SK-N-SH (cell line): ENCODE results near the gene COL15A1. TPM values are rescaled to one million over a fixed set of nuclear protein-coding genes. Genes with fewer than 3 reads are reported as not detected.

Experiments
- CTCF ChIA-PET: fragments of 300-600, 350-600 bp; formaldehyde crosslinking; extraction: SDS; loops from one replicate; lab custom pipeline; 2021; lab: Yijun Ruan, JAX
- POLR2A ChIA-PET: fragments of 350-600 bp; sonication (Branson Sonifier 250); formaldehyde crosslinking; extraction: SDS; loops from one replicate; lab custom pipeline; 2020; ENCODE audit warnings: antibody characterized with exemption, inconsistent platforms; lab: Yijun Ruan, JAX
- DNase-seq: peaks from one replicate; pipeline ENCODE4 v3.0.0; 2012
- H2AFZ ChIP-seq: fragments of 200-600 bp; sonication (generic); 2 replicates; pipeline ENCODE4 v1.8.1; 2016; ENCODE audit warnings: antibody characterized with exemption, mild to moderate bottlenecking, low read depth
- H3F3A ChIP-seq: fragments of 200-600 bp; sonication (generic); replicated peaks from 2 replicates; pipeline ENCODE3; 2016; ENCODE audit warnings: antibody characterized with exemption, mild to moderate bottlenecking; ENCODE audit not compliant: insufficient read depth
- H3K27ac ChIP-seq, 2 experiments: fragments of 200-500 bp in 1 of 2; fragments of 200-600 bp in 1 of 2; sonication (Bioruptor generic) in 1 of 2; sonication (generic), shearing (Covaris generic) in 1 of 2; 2 replicates each; pipeline versions ENCODE4 v1.5.1 to v1.6.1; 2014 to 2016; ENCODE audit warnings: low read depth in 2 of 2, inconsistent platforms in 1 of 2, low read length in 1 of 2, mild to moderate bottlenecking in 1 of 2, mixed read lengths in 1 of 2
- H3K27me3 ChIP-seq: fragments of 200-600 bp; sonication (generic), shearing (Covaris generic); 2 replicates; pipeline ENCODE4 v1.6.1; 2016; ENCODE audit warnings: mixed run types; ENCODE audit not compliant: insufficient read depth
- H3K36me3 ChIP-seq, 2 experiments: fragments of 200-500 bp in 1 of 2; fragments of 200-600 bp in 1 of 2; sonication (Bioruptor generic) in 1 of 2; sonication (generic) in 1 of 2; replicated peaks in 1 of 2; 2 replicates each; pipeline versions ENCODE3 to v1.5.1; 2014 to 2016; ENCODE audit warnings: low read length in 1 of 2, mild to moderate bottlenecking in 1 of 2; ENCODE audit not compliant: insufficient read depth in 2 of 2, control insufficient read depth in 1 of 2
- H3K4me1 ChIP-seq, 2 experiments: fragments of 200-500 bp in 1 of 2; fragments of 200-600 bp in 1 of 2; sonication (Bioruptor generic) in 1 of 2; sonication (generic), shearing (Covaris generic) in 1 of 2; 2 replicates each; pipeline versions ENCODE4 v1.5.1 to v1.6.1; 2014 to 2016; ENCODE audit warnings: low read depth in 1 of 2, low read length in 1 of 2, mixed run types in 1 of 2; ENCODE audit not compliant: insufficient read depth in 2 of 2, control insufficient read depth in 1 of 2
- H3K4me2 ChIP-seq: fragments of 200-600 bp; sonication (generic), shearing (Covaris generic); 2 replicates; pipeline ENCODE4 v1.6.1; 2017; ENCODE audit warnings: mixed run types
- H3K4me3 ChIP-seq, 2 experiments: fragments of 200-500 bp in 1 of 2; fragments of 200-600 bp in 1 of 2; sonication (Bioruptor generic) in 1 of 2; sonication (generic), shearing (Covaris generic) in 1 of 2; 2 replicates each; pipeline versions ENCODE4 v1.5.1 to v1.8.1; 2014 to 2016; ENCODE audit warnings: low read depth in 2 of 2, inconsistent platforms in 1 of 2, low read length in 1 of 2, mild to moderate bottlenecking in 1 of 2, mixed read lengths in 1 of 2, moderate library complexity in 1 of 2
- H3K79me2 ChIP-seq: fragments of 200-600 bp; sonication (generic); 2 replicates; pipeline ENCODE4 v1.8.1; 2017; ENCODE audit warnings: mild to moderate bottlenecking; ENCODE audit not compliant: insufficient read depth
- H3K9ac ChIP-seq: fragments of 200-600 bp; sonication (generic); 2 replicates; pipeline ENCODE4 v1.6.1; 2017; ENCODE audit warnings: mixed run types
- H3K9me2 ChIP-seq: fragments of 200-600 bp; sonication (generic); 2 replicates; pipeline ENCODE4 v1.6.1; 2017; ENCODE audit warnings: mixed run types
- H3K9me3 ChIP-seq: fragments of 200-600 bp; sonication (generic); 2 replicates; pipeline ENCODE4 v1.6.1; 2017; ENCODE audit warnings: mixed run types, mild to moderate bottlenecking, moderate library complexity
- H4K20me1 ChIP-seq: fragments of 200-600 bp; sonication (generic); 2 replicates; pipeline ENCODE4 v1.6.1; 2017; ENCODE audit warnings: mild to moderate bottlenecking, mixed run types; ENCODE audit not compliant: insufficient read depth
- CHD2 ChIP-seq: fragments of 150-350 bp; IDR thresholded peaks from 2 replicates; pipeline ENCODE4 v1.6.1; 2018; ENCODE audit warnings: low read length; ENCODE audit not compliant: partially characterized antibody
- ELF1 ChIP-seq: IDR thresholded peaks from 2 replicates; pipeline ENCODE4 v1.4.0; 2012
- EP300 ChIP-seq, 2 experiments: IDR thresholded peaks; 2 replicates each; pipeline versions ENCODE4 v1.4.0 to v1.6.1; 2012; ENCODE audit warnings: borderline replicate concordance in 1 of 2, low read depth in 1 of 2, low read length in 1 of 2
- EZH2phosphoT487 ChIP-seq: fragments of 200-600 bp; sonication (generic); IDR thresholded peaks from 2 replicates; pipeline ENCODE4 v1.6.1; 2017; ENCODE audit warnings: low read depth, mixed run types, mild to moderate bottlenecking, antibody characterized with exemption, moderate library complexity, borderline replicate concordance
- FOSL2 ChIP-seq: IDR thresholded peaks from 2 replicates; pipeline ENCODE4 v1.4.0; 2012; ENCODE audit warnings: low read depth, mild to moderate bottlenecking, moderate library complexity, borderline replicate concordance
- FOXJ3 ChIP-seq: sonication (generic); formaldehyde crosslinking; IDR thresholded peaks from 2 replicates; pipeline ENCODE4 v1.5.1; 2020; ENCODE audit warnings: mild to moderate bottlenecking, missing genetic modification reagents
- FOXM1 ChIP-seq: IDR thresholded peaks from 2 replicates; pipeline ENCODE4 v1.4.0; 2012; ENCODE audit warnings: low read depth, mild to moderate bottlenecking
- JUND ChIP-seq: IDR thresholded peaks from 2 replicates; pipeline ENCODE4 v1.4.0; 2012
- MAX ChIP-seq: IDR thresholded peaks from 2 replicates; pipeline ENCODE4 v1.4.0; 2012; ENCODE audit warnings: low read depth
- MXI1 ChIP-seq: IDR thresholded peaks from 2 replicates; pipeline ENCODE4 v1.6.1; 2012; ENCODE audit warnings: mild to moderate bottlenecking, low read depth, low read length, improper control_type of control experiment
- PBX3 ChIP-seq: IDR thresholded peaks from 2 replicates; pipeline ENCODE4; 2012
- RAD21 ChIP-seq: IDR thresholded peaks from 2 replicates; pipeline ENCODE4 v1.6.1; 2012; ENCODE audit warnings: mild to moderate bottlenecking, low read length
- RCOR1 ChIP-seq: fragments of 150-350 bp; IDR thresholded peaks from 2 replicates; pipeline ENCODE4 v1.6.1; 2017; ENCODE audit warnings: antibody characterized with exemption, low read length
- REST ChIP-seq: IDR thresholded peaks from 2 replicates; pipeline ENCODE4 v1.6.1; 2012; ENCODE audit warnings: mild to moderate bottlenecking, low read depth, low read length, moderate library complexity
- RFX5 ChIP-seq: IDR thresholded peaks from 2 replicates; pipeline ENCODE4 v1.6.1; 2012; ENCODE audit warnings: mild to moderate bottlenecking, improper control_type of control experiment, low read length
- SMC3 ChIP-seq: IDR thresholded peaks from 2 replicates; pipeline ENCODE4 v1.6.1; 2012; ENCODE audit warnings: low read depth, low read length, improper control_type of control experiment
- TAF1 ChIP-seq: IDR thresholded peaks from 2 replicates; pipeline ENCODE4 v1.6.1; 2012; ENCODE audit warnings: low read depth, mild to moderate bottlenecking, low read length, moderate library complexity, borderline replicate concordance
- TCF12 ChIP-seq: IDR thresholded peaks from 2 replicates; pipeline ENCODE4 v1.4.0; 2012
- TEAD4 ChIP-seq: IDR thresholded peaks from 2 replicates; pipeline ENCODE4 v1.4.0; 2012; ENCODE audit warnings: mild to moderate bottlenecking, borderline replicate concordance; ENCODE audit not compliant: insufficient read depth
- USF1 ChIP-seq: IDR thresholded peaks from 2 replicates; pipeline ENCODE4 v1.4.0; 2012; ENCODE audit warnings: low read depth, borderline replicate concordance
- YY1 ChIP-seq: IDR thresholded peaks from 2 replicates; pipeline ENCODE4 v1.4.0; 2012; ENCODE audit warnings: low read depth, mild to moderate bottlenecking
- WGBS: methylation state at CpG from one replicate; pipeline ENCODE4 v1.1.6; 2017; ENCODE audit warnings: low lambda C conversion rate; 5-methylcytosine and 5-hydroxymethylcytosine counted together
- polyA plus RNA-seq, 3 experiments: library from polyadenylated mRNA; depleted of rRNA; stranded (reverse); fragments of >200 nt; gene quantifications; 2 replicates each; pipeline ENCODE4 v1.2.3, GENCODE V29; 2012

Gene COL15A1
- polyA plus RNA-seq, 1 of the 3 experiments (the other 2 are of a cell fraction), result 0.84 TPM

GRCh38 chr9:99112750-99113413 lies 169.2 kb downstream of the COL15A1 start (continued):
- TF ChIP-seq CHD2 (no peak), RAD21 (no peak)

GRCh38 chr9:99113414-99114048 lies 169.8 kb downstream of the COL15A1 start:
- H2AFZ ChIP-seq, result no peak overlapping the region
- peaks cover 76% of the 10 kb centered on the region for H4K20me1 ChIP-seq
- no peaks in the 10 kb centered on the region for H3K9me2 ChIP-seq
- no peak for TF ChIP-seq JUND
- no peak for TF ChIP-seq EZH2phosphoT487
- TF ChIP-seq FOXJ3 (CRISPR knock-in tag), result no peak
- no peak for TF ChIP-seq FOSL2
- no peak for TF ChIP-seq TCF12
- DNase-seq, result no peak
- H3K27me3 ChIP-seq, result no peaks in the 10 kb centered on the region
- POLR2A ChIA-PET, result no interaction called here
- 77% methylated on average over 2 of the region's 2 CpGs for WGBS
- no peak overlapping the region for H3K4me2 ChIP-seq
- H3K4me1 ChIP-seq, result peaks cover 0 to 2% of the 10 kb centered on the region in 2 experiments; a peak in 2 of 4 replicates
- H3K4me3 ChIP-seq, result no peak overlapping the region
- H3F3A ChIP-seq, result peaks cover 10% of the 10 kb centered on the region
- no peak overlapping the region; a peak in 1 of 4 replicates for H3K27ac ChIP-seq
- H3K36me3 ChIP-seq, result no peaks in the 10 kb centered on the region
- no peak overlapping the region for H3K9ac ChIP-seq
- no peaks in the 10 kb centered on the region for H3K9me3 ChIP-seq
- CTCF ChIA-PET, result interaction anchor here (0.8 to 1.5 kb wide), 2 partner anchors 10 to 34 kb away, joined by 4 to 6 read pairs; no protein-coding TSS in a partner anchor
- H3K79me2 ChIP-seq, result peaks cover 97% of the 10 kb centered on the region

- no peaks in the 10 kb centered on the region for H3K27me3 ChIP-seq
- no peak overlapping the region for H3K9ac ChIP-seq
- H2AFZ ChIP-seq, result no peak overlapping the region
- H3K36me3 ChIP-seq, result no peaks in the 10 kb centered on the region
- H3K79me2 ChIP-seq, result peaks cover 97% of the 10 kb centered on the region
- H3K4me2 ChIP-seq, result no peak overlapping the region
- DNase-seq, result no peak
- H3F3A ChIP-seq, result peaks cover 10% of the 10 kb centered on the region
- H3K4me3 ChIP-seq, result no peak overlapping the region
- H4K20me1 ChIP-seq, result peaks cover 75% of the 10 kb centered on the region
- no peak for TF ChIP-seq SMC3
- no peak for TF ChIP-seq JUND
- TF ChIP-seq MXI1, result no peak
- TF ChIP-seq REST, result no peak
- TF ChIP-seq ELF1, result no peak
- TF ChIP-seq TEAD4, result no peak
- TF ChIP-seq FOSL2, result no peak
- no peak for TF ChIP-seq EP300 (IDR thresholded peaks at IDR 0.05; ENCODE audit: borderline replicate concordance in 1 of 2, low read depth in 1 of 2, low read length in 1 of 2)
- TF ChIP-seq PBX3, result no peak
- no peak for TF ChIP-seq RFX5
- no peak for TF ChIP-seq MAX
- no peak for TF ChIP-seq FOXM1
- no peak for TF ChIP-seq RCOR1
- no peak for TF ChIP-seq USF1
- TF ChIP-seq YY1, result no peak
- TF ChIP-seq TAF1, result no peak
- no peaks in the 10 kb centered on the region for H3K9me2 ChIP-seq
- POLR2A ChIA-PET, result no interaction called here
- H3K9me3 ChIP-seq, result no peaks in the 10 kb centered on the region
- H3K27ac ChIP-seq, result no peak overlapping the region; a peak in 1 of 4 replicates
- peaks cover 0 to 2% of the 10 kb centered on the region in 2 experiments; a peak in 2 of 4 replicates for H3K4me1 ChIP-seq
- WGBS, result 77% methylated on average over 3 of the region's 3 CpGs
- CTCF ChIA-PET, result interaction anchor here (0.8 to 1.5 kb wide), 5 partner anchors 10 to 116 kb away, joined by 3 to 6 read pairs (median 4); no protein-coding TSS in a partner anchor
Measured at GRCh38 chr9:99114049-99114440, 170.3 kb downstream of the COL15A1 start.
